PC-9 (cell line): Measurements from ENCODE around the gene CD44.

Experiments
- CTCF ChIP-seq: fragments of 200-600 bp; sonication (generic); conservative IDR thresholded peaks from 2 replicates; pipeline ENCODE4 v1.6.1; 2017; ENCODE audit warnings: mixed run types, antibody characterized with exemption, mild to moderate bottlenecking, moderate library complexity
- EZH2 ChIP-seq: fragments of 200-600 bp; sonication (generic); IDR thresholded peaks from 2 replicates; pipeline ENCODE4 v1.8.0; 2017; ENCODE audit warnings: antibody characterized with exemption, low read depth

- TF ChIP-seq CTCF (no peak), EZH2 (no peak)
These were observed 5.3 kb downstream of the CD44 start for GRCh38 chr11:35144136-35144741.
